Activated CD4-positive, CD25-positive, alpha-beta regulatory T cell treated with anti-CD3 and anti-CD28 coated beads, Interleukin-2, amount 50 U/mL, for 72 hours (primary cell): ENCODE results near the gene GALNT6.
A peak's percentile ranks its signal among the peaks of the same experiment; 100 is the strongest.

Experiments
- DNase-seq: peaks from one replicate; pipeline ENCODE4 v3.0.0; 2021

Gene GALNT6

DNA sequence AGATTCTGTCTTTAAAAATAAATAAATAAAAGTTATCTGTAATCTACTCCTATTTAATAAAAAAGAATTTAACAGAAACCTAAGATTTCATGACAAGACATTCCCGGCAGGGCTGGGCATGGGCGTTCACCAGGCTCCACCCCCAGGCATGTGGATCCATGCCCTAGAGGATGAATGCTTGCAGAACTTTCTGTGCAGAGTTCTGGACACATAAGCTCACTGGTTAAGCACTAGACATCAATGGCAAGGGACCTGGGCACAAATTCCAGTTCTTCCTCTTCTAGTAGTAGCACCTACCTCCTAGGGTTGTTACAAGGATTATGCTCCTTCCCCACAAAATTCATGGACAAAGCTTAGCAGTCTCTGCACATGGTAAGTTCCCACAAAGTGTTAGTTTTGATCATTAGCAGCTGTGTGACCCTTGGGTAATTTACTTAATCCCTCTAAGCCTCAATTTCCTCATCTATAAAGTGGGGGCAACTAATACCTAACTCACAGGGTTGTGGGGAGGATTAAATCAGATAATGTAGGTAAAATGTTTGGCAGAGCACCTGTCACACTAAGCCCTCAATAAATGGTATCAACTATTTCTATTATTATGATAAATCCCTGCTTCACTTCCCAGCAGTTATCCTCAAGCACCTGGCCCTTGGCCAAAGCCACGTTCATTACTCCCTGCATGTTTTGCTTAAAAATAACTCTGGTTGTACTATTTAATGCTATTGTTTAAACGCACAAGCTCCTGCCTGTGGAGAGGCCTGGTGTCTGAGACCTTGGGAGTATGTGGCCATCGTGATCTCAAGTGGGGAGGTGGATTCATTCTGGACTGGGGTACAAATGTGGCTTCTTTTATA lies 9.8 kb downstream of the GALNT6 start:
- no peak for DNase-seq

GRCh38 chr12:51379571-51379970 lies 11.6 kb downstream of the GALNT6 start:
- no peak for DNase-seq

GRCh38 chr12:51378749-51379148 lies 12.5 kb downstream of the GALNT6 start:
- no peak for DNase-seq

DNA sequence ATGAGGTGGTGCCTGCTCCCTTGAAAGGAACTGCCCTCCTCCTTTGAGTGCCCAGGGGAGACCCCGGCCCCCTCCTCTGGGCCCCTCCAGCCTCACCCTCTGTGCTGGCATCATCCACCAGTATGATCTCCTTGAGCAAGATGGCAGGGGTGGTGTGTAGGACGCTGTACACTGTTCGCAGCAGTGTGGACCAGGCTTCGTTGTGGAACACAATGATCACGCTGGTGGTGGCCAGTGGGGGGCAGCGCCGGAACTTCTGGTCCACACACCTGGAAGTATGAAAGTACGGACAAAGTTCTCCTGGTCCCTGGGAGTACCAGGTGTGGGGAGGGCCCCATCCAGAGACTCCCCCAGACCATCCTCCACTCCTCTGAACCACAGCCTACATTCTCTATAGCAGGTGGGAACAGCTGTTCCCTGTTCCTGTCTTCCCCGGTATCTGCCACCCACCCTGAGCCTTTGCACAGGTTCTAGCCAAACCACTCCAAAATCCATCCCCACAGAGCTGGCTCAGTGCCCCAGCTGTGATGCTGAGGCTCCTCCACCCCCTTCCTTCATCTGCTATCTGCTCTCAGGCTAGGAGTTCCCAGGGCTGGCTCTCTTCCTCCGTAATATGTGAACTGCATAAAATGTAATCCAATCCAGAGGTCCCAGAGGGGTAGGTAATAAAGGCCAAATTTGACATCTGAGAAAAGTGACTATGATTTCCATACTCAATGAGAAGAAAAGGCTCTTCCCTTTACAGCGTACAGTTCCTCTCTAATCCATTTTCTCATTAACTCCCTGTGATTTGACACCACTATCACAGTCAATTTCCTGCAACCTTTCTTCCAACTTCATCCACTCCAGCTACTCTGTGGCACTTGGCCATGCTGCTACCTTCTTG lies 13.9 kb downstream of the GALNT6 start:
- no peak for DNase-seq

GRCh38 chr12:51374856-51375255 lies 16.4 kb downstream of the GALNT6 start:
- DNase-seq, result no peak

DNA sequence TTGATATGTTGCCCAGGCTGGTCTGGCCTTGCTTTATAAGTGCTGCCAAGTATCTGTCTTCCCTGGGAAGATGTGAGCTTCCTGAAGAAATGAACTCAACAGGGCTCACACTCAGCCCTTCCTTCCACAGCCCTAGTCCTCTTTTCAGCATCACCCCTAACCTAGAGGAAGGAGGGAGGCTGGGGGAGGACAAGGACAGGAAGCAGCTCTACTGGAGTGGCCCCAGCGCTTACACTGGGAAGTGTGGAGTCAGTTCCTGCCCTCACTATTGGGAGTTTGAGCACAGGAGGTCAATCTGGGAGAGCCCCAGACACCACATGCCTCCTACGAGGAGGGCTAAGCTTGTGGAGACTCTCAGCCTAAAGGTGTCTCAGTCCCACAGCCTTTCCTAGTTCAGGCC lies 16.8 kb downstream of the GALNT6 start:
- no peak for DNase-seq

- no peak for DNase-seq
These were observed 18.0 kb downstream of the GALNT6 start for GRCh38 chr12:51373187-51373586.

DNA sequence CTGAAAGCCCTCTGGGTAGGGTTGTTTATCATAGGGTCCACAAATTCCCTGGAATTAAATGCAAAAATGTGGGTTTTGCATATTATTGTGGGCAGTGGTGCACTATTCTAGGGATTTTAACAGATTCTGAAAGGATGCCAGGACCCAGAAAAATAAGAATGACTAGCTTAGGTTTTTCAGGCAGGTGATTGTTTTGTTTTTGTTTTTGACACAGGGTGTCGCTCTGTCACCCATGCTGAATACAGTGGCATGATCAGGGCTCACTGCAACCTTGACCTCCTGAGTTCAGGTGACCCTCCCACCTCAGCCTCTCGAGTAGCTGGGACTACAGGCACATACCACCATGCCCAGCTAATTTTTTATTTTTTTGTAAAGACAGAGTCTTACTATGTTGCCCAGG lies 19.2 kb downstream of the GALNT6 start:
- no peak for DNase-seq

GRCh38 chr12:51371295-51371953 lies 19.8 kb downstream of the GALNT6 start:
- no peak for DNase-seq

DNA sequence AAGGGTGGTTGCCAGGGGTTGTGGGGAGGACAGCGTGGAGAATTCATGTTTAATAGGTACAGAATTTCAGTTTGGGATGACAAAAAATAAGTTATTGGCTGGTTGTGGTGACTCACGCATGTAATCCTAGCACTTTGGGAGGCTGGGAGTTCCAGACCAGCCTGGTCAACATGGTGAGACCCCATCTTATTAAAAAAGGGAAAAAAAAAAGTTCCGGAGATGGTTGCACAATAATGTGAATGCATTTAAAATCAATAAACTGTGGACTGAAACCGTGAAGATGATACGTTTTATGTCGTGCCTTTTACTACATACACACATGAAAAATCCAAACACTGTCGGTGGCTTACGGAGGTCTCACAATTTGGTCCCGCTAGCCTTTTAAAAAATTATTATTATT lies 20.5 kb downstream of the GALNT6 start:
- DNase-seq, result no peak

DNA sequence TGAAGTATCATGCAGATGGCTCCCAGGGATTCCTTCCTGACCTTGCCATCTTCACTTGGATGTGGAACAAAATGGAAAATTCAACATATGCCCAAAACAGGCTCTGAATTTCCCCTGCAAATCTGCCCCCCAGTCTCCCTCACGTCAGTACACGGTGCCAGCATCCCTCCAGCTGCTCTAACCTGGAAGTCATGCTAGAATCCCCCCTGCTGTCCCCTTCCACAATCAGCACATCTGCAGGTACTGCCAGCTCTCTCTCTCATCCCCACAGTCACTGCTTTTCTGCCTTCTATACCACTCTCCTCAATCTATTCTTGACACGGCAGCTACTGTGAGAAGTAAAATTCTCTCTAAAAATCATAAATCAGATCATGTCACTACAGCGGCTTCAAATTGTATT lies 21.6 kb downstream of the GALNT6 start:
- no peak for DNase-seq

- peak; percentile 79 for DNase-seq
These were observed 22.3 kb downstream of the GALNT6 start for GRCh38 chr12:51368640-51369517.

GRCh38 chr12:51365276-51365675 lies 25.9 kb downstream of the GALNT6 start:
- DNase-seq, result no peak

DNA sequence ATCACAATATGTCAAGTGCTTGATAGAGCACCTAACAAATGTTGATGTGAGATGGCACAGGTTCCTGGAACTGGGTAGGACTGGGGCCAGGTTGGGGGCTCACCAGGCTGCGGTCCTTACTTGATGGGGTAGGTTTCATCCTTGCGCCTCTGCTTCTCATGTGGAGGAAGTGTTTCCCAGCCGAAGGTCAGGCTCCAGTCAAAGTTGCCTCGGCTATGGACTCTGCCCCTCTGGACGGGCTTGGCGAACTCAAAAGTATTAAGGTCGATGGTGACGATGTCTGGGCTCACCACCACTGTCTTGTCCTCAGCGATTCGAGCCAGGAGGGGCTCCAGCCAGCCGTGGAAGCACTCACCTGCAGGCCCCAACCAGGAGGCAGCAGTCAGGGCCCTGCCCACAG lies 27.2 kb downstream of the GALNT6 start:
- no peak for DNase-seq

- no peak for DNase-seq
These were observed 28.4 kb downstream of the GALNT6 start for GRCh38 chr12:51362747-51363342.

DNA sequence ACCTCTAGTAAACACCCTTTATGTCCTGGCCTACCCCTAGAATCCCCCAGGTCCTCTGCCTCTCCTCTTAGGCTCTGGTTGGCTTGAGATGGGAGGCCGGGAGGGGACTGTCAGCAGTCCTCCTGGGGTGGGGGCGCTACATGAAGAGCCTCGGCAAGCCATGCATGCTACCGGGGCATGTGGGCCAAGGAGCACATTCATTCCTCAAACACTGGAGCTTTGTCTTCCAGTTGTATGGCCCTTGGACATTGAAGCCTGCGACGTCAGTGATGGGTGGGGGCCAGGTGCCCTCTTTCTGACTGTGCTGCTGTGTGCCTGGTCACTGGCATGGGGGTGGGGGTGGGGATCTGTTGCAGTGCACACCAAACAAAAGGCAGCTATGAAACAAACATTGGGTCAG lies 28.9 kb downstream of the GALNT6 start:
- DNase-seq, result no peak

DNA sequence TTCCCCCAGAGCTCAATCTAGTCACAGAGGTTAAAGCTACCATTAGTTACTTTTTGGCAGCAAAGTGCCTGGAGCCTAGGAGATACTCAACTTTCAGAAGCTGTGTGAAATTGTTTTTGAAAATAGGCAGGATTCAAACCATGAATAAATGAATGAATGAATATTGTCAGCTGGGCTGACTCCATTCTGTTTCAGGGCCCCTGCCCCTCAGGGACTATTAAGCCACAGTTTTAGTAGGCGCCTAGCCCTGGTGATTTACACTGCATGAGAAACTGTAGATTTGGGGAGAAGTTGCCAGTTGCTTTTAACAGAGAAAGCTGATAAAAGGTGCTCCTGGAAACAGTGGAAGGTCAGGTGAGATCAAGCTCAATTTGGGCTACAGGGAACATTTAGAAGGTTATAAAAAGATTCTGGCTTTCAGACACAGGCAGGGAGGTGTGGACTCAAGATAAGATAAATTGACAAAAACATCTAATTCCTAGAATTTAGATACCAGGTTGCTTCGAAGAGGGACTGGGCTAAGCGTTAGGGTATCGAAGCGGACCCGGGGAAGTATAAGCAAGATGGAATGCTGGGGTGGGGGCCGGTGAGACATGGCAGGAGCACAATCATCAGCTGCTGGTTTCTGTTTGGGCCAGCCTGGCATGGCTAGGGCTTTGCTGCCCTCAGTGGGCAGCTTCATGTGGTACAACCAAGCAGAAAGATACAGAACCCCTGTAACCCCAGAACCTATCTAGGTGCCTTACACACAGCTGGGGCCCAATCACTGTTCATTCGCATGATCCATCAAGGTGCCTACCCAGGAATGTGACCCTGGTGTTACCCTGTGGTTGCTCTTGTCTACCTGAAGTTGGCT lies 29.8 kb downstream of the GALNT6 start:
- no peak for DNase-seq

GRCh38 chr12:51360315-51360714 lies 30.9 kb downstream of the GALNT6 start:
- DNase-seq, result no peak

DNA sequence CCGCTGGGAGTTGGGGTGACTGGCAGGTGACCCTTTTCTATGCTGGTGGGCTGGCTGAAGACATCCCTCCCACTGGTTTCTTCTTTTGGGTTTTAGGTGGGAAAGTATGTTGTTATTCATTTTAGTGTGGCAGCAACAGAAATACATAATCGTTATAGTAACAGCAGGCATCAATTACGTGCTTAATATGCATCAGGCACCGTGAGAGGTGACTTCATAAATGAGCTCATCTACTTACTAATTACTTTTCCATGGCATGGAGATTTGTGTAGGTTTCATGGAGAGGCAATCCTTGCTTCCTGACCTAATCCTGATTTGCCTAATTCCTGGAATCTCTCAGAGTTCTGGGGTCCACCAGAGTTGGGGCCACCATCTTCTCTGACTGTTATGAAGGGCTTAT lies 31.4 kb downstream of the GALNT6 start:
- DNase-seq, result no peak

DNA sequence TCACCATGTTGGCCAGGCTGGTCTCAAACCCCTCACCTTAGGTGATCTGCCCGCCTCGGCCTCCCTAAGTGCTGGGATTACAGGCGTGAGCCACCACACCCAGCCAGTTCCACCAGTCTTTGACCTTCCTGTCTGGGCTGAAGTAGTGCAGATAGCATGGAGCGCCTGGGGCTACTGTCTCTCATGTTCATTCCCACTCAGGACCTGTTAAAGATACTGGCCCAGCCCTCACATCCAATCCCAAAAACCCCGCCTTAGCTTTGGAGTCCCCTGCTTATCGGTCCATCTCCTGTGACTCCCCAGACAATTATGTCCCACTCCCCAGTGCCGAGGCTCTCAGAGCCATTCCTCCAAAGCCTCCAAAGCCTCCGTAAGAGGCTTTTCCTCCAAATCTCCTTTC lies 32.7 kb downstream of the GALNT6 start:
- no peak for DNase-seq
